ENCODE measurements around the gene VANGL2. TPM values are rescaled to one million over a fixed set of nuclear protein-coding genes. Genes with fewer than 3 reads are reported as not detected.

Gene VANGL2
- total RNA-seq (2021; fragmentation: NEBNext Ultra II Directional; extraction: Animal tissue kit (Norgen Biotek cat#: 25700)), result 62.5 TPM in 2 replicates
- 112 and 118 TPM in 2 replicates for polyA plus RNA-seq (2011; rRNA removed)
- polyA plus RNA-seq (2011; cell fraction: cytosol; rRNA removed), result 75.0 TPM
- 107 TPM for polyA plus RNA-seq (2011; cell fraction: nucleus; rRNA removed)
- 42.1 to 48.3 TPM (median 44.3 TPM) in 4 replicates for polyA plus RNA-seq (2012, experiment 1 of 2)
- 34.6 TPM for polyA plus RNA-seq (2012, experiment 2 of 2)
- polyA plus RNA-seq (2013, experiment 1 of 2), result 52.7 TPM
- polyA plus RNA-seq (2013, experiment 2 of 2), result 58.7 TPM
- polyA minus RNA-seq (2011; rRNA and poly(A)+ RNA removed), result 62.0 and 65.0 TPM in 2 replicates
- polyA minus RNA-seq (2011; cell fraction: cytosol; rRNA and poly(A)+ RNA removed), result 27.4 TPM
- polyA minus RNA-seq (2011; cell fraction: nucleus; rRNA and poly(A)+ RNA removed), result 26.2 TPM
- long read RNA-seq, experiment 1, partial matches to known transcripts, result 14 of 15 reads
- long read RNA-seq, experiment 1, other reads (novel, unspliced or antisense), result 1 of 15 reads
- long read RNA-seq, experiment 2, partial matches to known transcripts, result 0 of 5 reads
- long read RNA-seq, experiment 2, other reads (novel, unspliced or antisense), result 5 of 5 reads

DNA sequence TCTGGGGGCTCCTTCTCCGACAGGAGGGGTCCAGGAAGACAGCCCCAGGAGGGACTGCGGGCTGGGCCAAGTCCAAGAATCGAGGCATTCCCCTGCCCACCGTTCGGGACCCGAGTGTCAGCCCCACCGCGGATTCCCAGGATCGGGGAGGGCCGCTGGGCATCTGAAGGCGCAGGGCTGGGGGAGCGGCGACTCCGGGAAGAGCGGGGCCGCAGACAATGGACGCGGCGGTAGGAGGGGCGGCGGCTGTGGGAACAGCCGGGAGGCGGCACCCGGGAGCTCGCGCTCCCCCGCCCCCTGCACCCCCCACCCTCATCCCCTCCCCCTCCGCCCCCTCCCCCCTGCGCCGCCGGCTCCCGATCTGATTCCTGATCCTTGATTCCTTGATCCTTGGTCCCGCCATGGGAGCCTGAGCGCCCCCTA lies at the start of gene VANGL2:
TSS of gene VANGL2 (plus strand) at position 342 of the 423 bp plus-strand sequence. CDS start 15,274 bp downstream, outside the sequence.
- DNase-seq (ENCODE audit: low read depth in 1 of 2, low spot score in 2 of 2), result peak in 1 of 2 experiments; percentile 96
- Histone ChIP-seq H3K56ac (replicated peaks; ENCODE audit: insufficient read length, low read depth, low read length) (peak within 1 kb of the TSS; percentile 85), H2BK15ac (ENCODE audit: low read length) (peak within 1 kb of the TSS; percentile 93; the same call in 1 of the 2 replicates), H3K79me1 (ENCODE audit: low read depth, low read length) (peaks cover 15% of the 10 kb centered on the region), H3K4me2 (ENCODE audit: insufficient read depth in 1 of 2, low read depth in 2 of 2, low read length in 2 of 2) (peak within 1 kb of the TSS; percentile 98), H2AK5ac (ENCODE audit: low read depth, low read length) (peak within 1 kb of the TSS; percentile 98), H4K91ac (replicated peaks; ENCODE audit: insufficient read length, low read length) (peak within 1 kb of the TSS; percentile 90), H2BK20ac (ENCODE audit: low read length) (peak within 1 kb of the TSS; percentile 28; the same call in 1 of the 2 replicates), H4K5ac (ENCODE audit: insufficient read length, low read depth, low read length) (peak within 1 kb of the TSS; percentile 93), H2BK12ac (ENCODE audit: low read depth, low read length) (peak within 1 kb of the TSS; percentile 53; the same call in 1 of the 2 replicates), H3K79me2 (ENCODE audit: control insufficient read depth in 1 of 2, insufficient read depth in 2 of 2, low read length in 2 of 2) (peaks cover 21 to 43% of the 10 kb centered on the region in 2 experiments), H4K20me1 (replicated peaks in 1 of 2; ENCODE audit: control insufficient read depth in 1 of 2, insufficient read depth in 2 of 2, low read length in 2 of 2) (peaks cover 0 to 7% of the 10 kb centered on the region in 2 experiments), H3K27ac (ENCODE audit: low read depth, low read length) (peak within 1 kb of the TSS; percentile 81), H3K23me2 (ENCODE audit: low read depth, low read length) (peaks cover 10% of the 10 kb centered on the region), H3K14ac (ENCODE audit: insufficient read length) (peak within 1 kb of the TSS; percentile 82), H3K9ac (replicated peaks in 1 of 4; ENCODE audit: extremely low read depth in 1 of 4, low read depth in 3 of 4, low read length in 3 of 4) (peak within 1 kb of the TSS; percentile 80 to 94 (median 88)), H3K4me3 (ENCODE audit: extremely low read depth in 1 of 4, insufficient read depth in 2 of 4, low read depth in 3 of 4, low read length in 4 of 4) (peak within 1 kb of the TSS; percentile 74 to 91 (median 90)), H2BK120ac (replicated peaks; ENCODE audit: low read depth, low read length) (peak within 1 kb of the TSS; percentile 41), H2AFZ (ENCODE audit: low read length) (no peak within 1 kb of the TSS; the same call in 1 of the 2 replicates), H3K9me3 (ENCODE audit: insufficient read depth in 2 of 2, low read depth in 1 of 2, low read length in 1 of 2) (no peaks in the 10 kb centered on the region), H2BK5ac (ENCODE audit: low read depth, low read length) (peak within 1 kb of the TSS; percentile 87), H4K8ac (ENCODE audit: extremely low read depth, insufficient read depth, low read length) (peak within 1 kb of the TSS; percentile 88), H3K18ac (ENCODE audit: extremely low read depth, low read length) (peak within 1 kb of the TSS; percentile 97), H3K4me1 (replicated peaks in 1 of 4; ENCODE audit: control insufficient read depth in 3 of 4, insufficient read depth in 4 of 4, low read length in 3 of 4) (peaks cover 10 to 35% (median 23%) of the 10 kb centered on the region in 4 experiments), H3K4ac (replicated peaks; ENCODE audit: insufficient read length, low read depth, low read length) (peak within 1 kb of the TSS; percentile 57), H3K23ac (ENCODE audit: insufficient read length) (no peak within 1 kb of the TSS), H3K27me3 (replicated peaks in 1 of 4; ENCODE audit: control insufficient read depth in 3 of 4, extremely low read depth in 1 of 4, insufficient read depth in 3 of 4, low read length in 3 of 4) (no peaks in the 10 kb centered on the region; a peak in 1 of 7 replicates), H3K36me3 (ENCODE audit: control insufficient read depth in 2 of 4, insufficient read depth in 4 of 4, low read length in 3 of 4) (no peaks in the 10 kb centered on the region)
- POLR2A ChIA-PET (ENCODE audit: partially characterized antibody), result interaction anchor here (0.6 to 2.0 kb wide), 7 partner anchors 9 to 231 kb away, joined by 3 to 9 read pairs (median 5); no protein-coding TSS in a partner anchor
- no peak for FAIRE-seq
- CTCF ChIA-PET (ENCODE audit: partially characterized antibody), result interaction anchor here (1.2 kb wide), 1 partner anchor 28 kb away, joined by 3 read pairs; no protein-coding TSS in a partner anchor
- WGBS, 2 experiments (ENCODE audit: extremely low coverage in 1 of 2, insufficient coverage in 1 of 2, insufficient read length in 1 of 2, insufficient replicate concordance in 2 of 2, low coverage in 1 of 2, low lambda C conversion rate in 2 of 2, missing lambda C conversion rate in 1 of 2), result 5% methylated on average over 12 of the region's 34 CpGs; no CpG with 5 or more reads in 1 of the 2 experiments
- TF ChIP-seq SP4 (IDR thresholded peaks at IDR 0.05; ENCODE audit: low read length) (no peak), HDAC2 (IDR thresholded peaks at IDR 0.05; ENCODE audit: borderline replicate concordance in 1 of 2, low read depth in 2 of 2, low read length in 2 of 2) (peak in 1 of 2 experiments; percentile 80; a peak in 2 of 4 replicates), POU5F1 (IDR thresholded peaks at IDR 0.05; ENCODE audit: low read depth, low read length) (no peak), CREB1 (IDR thresholded peaks at IDR 0.05) (peak; percentile 70), SP1 (IDR thresholded peaks at IDR 0.05; ENCODE audit: low read depth, low read length) (0 out of 2 replicates have a peak, but pooled peaks have one; percentile 20), GTF2F1 (IDR thresholded peaks at IDR 0.05; ENCODE audit: borderline replicate concordance, low read depth, low read length) (no peak), KDM5A (IDR thresholded peaks at IDR 0.05; ENCODE audit: low read length) (peak; percentile 67; the same call in 1 of the 2 replicates), POLR2A (IDR thresholded peaks at IDR 0.05; ENCODE audit: control extremely low read depth in 1 of 2, low read depth in 2 of 2, low read length in 2 of 2) (peak in 1 of 2 experiments; percentile 31; a peak in 2 of 3 replicates), CTBP2 (IDR thresholded peaks at IDR 0.05; ENCODE audit: borderline replicate concordance, insufficient read depth, insufficient read length, low read length) (peak; percentile 46)
